ENCODE data around the gene PCDHGC4. TPM values are rescaled to one million over a fixed set of nuclear protein-coding genes. Genes with fewer than 3 reads are reported as not detected.

Gene PCDHGC4
- total RNA-seq: 1.5 TPM
- long read RNA-seq: 0 reads

GRCh38 chr5:141484641-141485311, at the start of gene PCDHGC4:
PCDHGC4 (plus strand) TSS chr5:141485030; CDS start chr5:141485174, 144 bp downstream.
- ATAC-seq (peak in 1 of 2 donors; percentile 7), DNase-seq (no peak)
- intact Hi-C loops (cut with DNase I): no loop called here
- Histone ChIP-seq H3K27ac (no peak within 1 kb of the TSS), H3K36me3 (peaks cover 6% of the 10 kb centered on the region), H3K9me3 (no peaks in the 10 kb centered on the region), H3K4me1 (peaks cover 15% of the 10 kb centered on the region), H3K27me3 (ENCODE audit: low read depth) (peaks cover 14% of the 10 kb centered on the region), H3K4me3 (peak within 1 kb of the TSS; percentile 39)
- no peak for TF ChIP-seq CTCF (IDR thresholded peaks at IDR 0.05)

DNA sequence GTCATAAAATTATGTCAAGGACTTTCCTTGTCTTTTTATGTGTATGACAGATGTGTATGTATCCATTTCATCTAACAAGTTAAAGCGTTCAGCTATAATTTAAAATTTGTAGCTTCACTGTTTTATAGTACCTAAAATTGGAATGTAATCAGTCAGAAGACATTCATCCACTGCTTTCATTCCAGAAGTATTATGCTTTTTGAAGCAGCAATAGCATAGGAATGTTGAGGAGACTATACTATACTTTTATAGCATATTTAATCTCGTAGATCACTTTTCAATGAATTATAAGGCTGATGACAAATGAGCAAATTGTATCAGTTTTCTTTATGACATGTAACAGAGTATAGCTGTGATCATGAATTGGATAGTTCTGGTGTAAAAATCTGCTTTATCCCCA, 47.6 kb upstream of the PCDHGC4 start:
- Histone ChIP-seq H3K36me3 (no peaks in the 10 kb centered on the region), H3K27ac (no peak overlapping the region), H3K27me3 (ENCODE audit: low read depth) (no peaks in the 10 kb centered on the region), H3K4me1 (no peaks in the 10 kb centered on the region), H3K9me3 (peaks cover 62% of the 10 kb centered on the region), H3K4me3 (no peak overlapping the region)
- no peak for TF ChIP-seq CTCF (IDR thresholded peaks at IDR 0.05)
- intact Hi-C loops (cut with DNase I): no loop called here
- DNase-seq: no peak
- no peak for ATAC-seq

GRCh38 chr5:141439411-141440141, 45.3 kb upstream of the PCDHGC4 start:
- TF ChIP-seq CTCF (IDR thresholded peaks at IDR 0.05): no peak
- Histone ChIP-seq H3K9me3 (peaks cover 46% of the 10 kb centered on the region), H3K27me3 (ENCODE audit: low read depth) (no peaks in the 10 kb centered on the region), H3K27ac (no peak overlapping the region), H3K36me3 (no peaks in the 10 kb centered on the region), H3K4me3 (no peak overlapping the region), H3K4me1 (no peaks in the 10 kb centered on the region)
- DNase-seq: no peak
- no peak for ATAC-seq
- intact Hi-C loops (cut with DNase I): no loop called here

DNA sequence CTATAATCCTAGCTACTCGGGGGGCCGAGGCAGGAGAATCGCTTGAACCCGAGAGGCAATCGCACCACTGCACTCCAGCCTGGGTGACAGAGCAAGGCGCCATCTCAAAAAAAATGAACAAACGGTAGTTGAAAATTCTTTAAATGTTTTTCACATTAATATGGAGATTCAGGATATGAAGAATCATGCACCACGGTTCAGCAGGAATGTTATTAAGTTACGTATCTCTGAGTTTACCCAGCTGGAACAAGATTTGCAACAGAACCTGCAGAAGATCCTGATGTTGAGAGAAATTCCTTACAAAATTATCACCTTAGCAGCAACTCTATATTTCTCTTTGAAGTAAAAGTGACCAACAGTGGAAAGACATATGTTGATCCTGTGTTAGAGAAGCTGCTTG, 44.5 kb upstream of the PCDHGC4 start:
- intact Hi-C loops (cut with DNase I): no loop called here
- TF ChIP-seq CTCF (IDR thresholded peaks at IDR 0.05): no peak
- Histone ChIP-seq H3K27me3 (ENCODE audit: low read depth) (no peaks in the 10 kb centered on the region), H3K27ac (no peak overlapping the region), H3K4me1 (no peaks in the 10 kb centered on the region), H3K4me3 (no peak overlapping the region), H3K36me3 (no peaks in the 10 kb centered on the region), H3K9me3 (peaks cover 44% of the 10 kb centered on the region)
- no peak for DNase-seq
- ATAC-seq: no peak

GRCh38 chr5:141441571-141442170, 43.2 kb upstream of the PCDHGC4 start:
- no peak overlapping the region for H3K27ac ChIP-seq
- ATAC-seq (no peak), DNase-seq (no peak)
- peaks cover 31% of the 10 kb centered on the region for H3K9me3 ChIP-seq
- no peaks in the 10 kb centered on the region for H3K27me3 ChIP-seq (ENCODE audit: low read depth)
- no peak for TF ChIP-seq CTCF (IDR thresholded peaks at IDR 0.05)
- no peaks in the 10 kb centered on the region for H3K36me3 ChIP-seq
- intact Hi-C loops (cut with DNase I): no loop called here
- no peaks in the 10 kb centered on the region for H3K4me1 ChIP-seq
- no peak overlapping the region for H3K4me3 ChIP-seq
